Colonic mucosa (tissue), 4 donors: Measurements from ENCODE around the gene ZNF800. TPM values are rescaled to one million over a fixed set of nuclear protein-coding genes. Genes with fewer than 3 reads are reported as not detected.
"Not testable (repeated sequence)": the region's sequence is repeated elsewhere in the genome, so short reads cannot be mapped to it uniquely, and the experiment has no call there.

Experiments used
- DNase-seq: peaks from one replicate; pipeline ENCODE4 v3.0.0-alpha.2; 2020
- H3K27ac ChIP-seq: fragments of 200-600 bp; one replicate; pipeline ENCODE4 v1.8.0; 2021
- H3K27me3 ChIP-seq: fragments of 200-600 bp; one replicate; pipeline ENCODE4 v1.8.0; 2021
- H3K36me3 ChIP-seq: fragments of 200-600 bp; one replicate; pipeline ENCODE4 v1.8.0; 2021
- H3K4me1 ChIP-seq: fragments of 200-600 bp; one replicate; pipeline ENCODE4 v1.8.0; 2021; ENCODE audit warnings: mild to moderate bottlenecking
- H3K4me3 ChIP-seq: fragments of 200-600 bp; one replicate; pipeline ENCODE4 v1.8.0; 2021
- H3K9ac ChIP-seq, 2 donors: one replicate each; pipeline ENCODE4 v1.7.0; 2013; ENCODE audit warnings: control low read depth in 2 of 2, low read depth in 2 of 2, low read length in 2 of 2
- H3K9me3 ChIP-seq: fragments of 200-600 bp; one replicate; pipeline ENCODE4 v1.8.0; 2021
- CTCF ChIP-seq: fragments of 200-600 bp; IDR thresholded peaks from one replicate; pipeline ENCODE4 v1.8.0; 2022; ENCODE audit warnings: antibody characterized with exemption, mild to moderate bottlenecking
- intact Hi-C: fragments of 100-400 bp; cut with DNase I; formaldehyde crosslinking; loops from one replicate; pipeline ENCODE4 v1.14.1; 2022
- total RNA-seq, 2 donors: library from RNA; stranded (reverse); fragmentation: NEBNext Ultra II Directional in 1 of 2; extraction: Animal tissue kit (Norgen Biotek cat#: 25700) in 1 of 2; gene quantifications; one replicate each; pipeline ENCODE4 v1.2.1, GENCODE V29; 2021
- donor health status: healthy.
- donor health status: DM: no; HTN: no; CAD: no.
- donor health status: DM: no; HTN: no; CAD: no.

The ZNF800 gene
- total RNA-seq, 2 donors from 2014 or later, result 27.0 to 32.4 TPM

DNA sequence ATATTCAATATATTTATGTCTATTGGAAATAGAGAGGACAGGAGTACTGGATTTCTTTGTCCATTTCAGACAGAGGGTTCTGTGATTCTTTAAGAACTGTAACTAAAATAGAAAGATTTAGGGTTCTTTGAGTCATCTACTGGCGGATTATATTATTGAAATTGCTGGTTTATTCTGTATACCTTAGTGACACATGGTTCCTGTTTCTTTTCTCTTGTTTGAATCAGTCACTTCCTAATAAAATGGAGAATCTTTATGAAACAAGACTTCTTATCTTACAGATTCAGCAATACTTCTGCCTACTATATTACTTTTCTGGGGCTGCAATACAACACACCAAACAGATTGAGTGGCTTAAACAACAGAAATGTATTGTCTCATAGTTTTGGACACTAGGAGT lies 20.8 kb upstream of the ZNF800 start:
- intact Hi-C loops, result no loop called here
- Histone ChIP-seq H3K4me1 (no peaks in the 10 kb centered on the region), H3K27ac (no peak overlapping the region), H3K36me3 (no peaks in the 10 kb centered on the region), H3K9ac (no peak overlapping the region), H3K27me3 (no peaks in the 10 kb centered on the region), H3K9me3 (no peaks in the 10 kb centered on the region), H3K4me3 (no peak overlapping the region)
- no peak for TF ChIP-seq CTCF
- DNase-seq, result no peak

DNA sequence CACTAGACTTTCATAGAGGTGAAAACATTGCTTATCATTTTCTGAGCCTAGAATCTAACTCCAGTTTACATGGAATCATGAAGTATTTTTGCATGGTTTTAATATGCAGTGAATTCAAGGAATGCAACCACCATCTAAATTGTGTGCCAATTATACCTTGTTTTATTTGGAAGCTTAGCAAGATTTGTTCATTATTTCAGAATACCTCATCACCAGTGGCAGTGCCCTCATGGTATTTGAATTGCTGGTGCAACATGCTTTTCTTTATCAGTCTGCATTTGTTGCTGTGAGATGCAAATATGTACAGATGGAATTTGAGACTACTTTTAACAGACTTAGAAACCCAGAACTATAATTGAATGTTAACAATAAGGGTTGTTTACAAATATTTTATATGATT lies 18.7 kb upstream of the ZNF800 start:
- H3K4me1 ChIP-seq, result no peaks in the 10 kb centered on the region
- intact Hi-C loops, result no loop called here
- DNase-seq, result no peak
- H3K4me3 ChIP-seq, result no peak overlapping the region
- no peaks in the 10 kb centered on the region for H3K27me3 ChIP-seq
- H3K27ac ChIP-seq, result no peak overlapping the region
- TF ChIP-seq CTCF, result no peak
- H3K36me3 ChIP-seq, result no peaks in the 10 kb centered on the region
- H3K9ac ChIP-seq, result no peak overlapping the region
- no peaks in the 10 kb centered on the region for H3K9me3 ChIP-seq

DNA sequence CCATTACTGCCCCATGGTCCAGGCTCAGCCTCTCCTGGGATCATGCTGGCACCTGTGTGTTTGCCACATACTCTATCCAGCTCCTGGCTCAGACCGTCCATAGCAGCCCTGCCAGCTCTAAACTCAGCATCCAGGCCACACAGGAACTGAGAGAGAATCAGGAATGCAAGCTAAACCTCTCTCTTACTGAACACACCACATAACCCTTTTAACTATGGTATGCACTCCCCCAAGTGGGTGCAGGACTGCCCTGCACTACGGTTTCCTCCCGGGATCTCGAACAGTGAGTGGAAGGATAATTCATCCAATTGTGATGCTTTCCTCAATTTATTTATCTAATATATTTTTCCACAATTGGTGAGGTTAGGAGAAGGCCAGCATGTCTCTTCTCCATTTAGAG lies 17.1 kb upstream of the ZNF800 start:
- intact Hi-C loops, result no loop called here
- no peaks in the 10 kb centered on the region for H3K27me3 ChIP-seq
- no peaks in the 10 kb centered on the region for H3K9me3 ChIP-seq
- no peak overlapping the region for H3K4me3 ChIP-seq
- no peak overlapping the region for H3K9ac ChIP-seq
- H3K4me1 ChIP-seq, result no peaks in the 10 kb centered on the region
- TF ChIP-seq CTCF, result no peak
- no peak overlapping the region for H3K27ac ChIP-seq
- DNase-seq, result no peak
- H3K36me3 ChIP-seq, result no peaks in the 10 kb centered on the region

DNA sequence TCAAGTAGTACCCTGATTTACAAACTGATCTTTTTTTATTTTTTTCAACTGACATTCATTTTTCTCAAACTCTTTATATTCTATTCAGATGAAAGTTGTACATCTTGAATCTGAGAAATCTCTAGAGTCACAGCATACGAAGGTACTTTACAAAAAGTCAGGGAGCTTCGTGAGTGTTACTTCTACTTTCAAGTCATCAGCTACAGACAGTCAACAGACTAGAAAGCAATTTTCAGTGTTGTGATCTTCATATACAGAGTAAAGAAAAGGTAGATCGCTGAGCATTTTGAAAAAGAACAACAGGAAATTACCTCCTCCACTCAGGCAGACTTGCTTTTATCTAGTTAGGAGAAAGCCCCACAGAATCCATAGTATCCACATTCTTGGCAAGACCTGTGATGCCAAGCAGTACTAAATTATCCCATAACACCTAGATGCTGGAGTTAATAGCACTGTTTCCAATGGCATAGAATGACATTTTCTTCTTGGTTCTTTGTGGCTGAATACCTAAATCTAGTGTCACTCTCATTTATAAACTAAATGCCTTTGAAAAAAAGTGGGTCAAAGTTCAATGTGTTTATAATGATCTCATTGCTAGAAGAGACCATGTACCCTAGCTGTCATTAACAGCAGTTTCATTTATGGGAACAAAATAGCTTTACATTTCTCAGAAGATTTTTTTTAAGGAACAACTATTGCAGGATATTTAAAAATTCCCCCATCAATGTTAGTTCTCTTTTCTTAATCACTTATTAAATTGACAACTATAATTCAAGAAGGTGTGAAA lies 12.0 kb upstream of the ZNF800 start:
- intact Hi-C loops, result no loop called here
- no peaks in the 10 kb centered on the region for H3K36me3 ChIP-seq
- no peak overlapping the region for H3K27ac ChIP-seq
- H3K27me3 ChIP-seq, result no peaks in the 10 kb centered on the region
- no peak for DNase-seq
- no peaks in the 10 kb centered on the region for H3K9me3 ChIP-seq
- H3K4me3 ChIP-seq, result no peak overlapping the region
- no peak overlapping the region for H3K9ac ChIP-seq
- no peaks in the 10 kb centered on the region for H3K4me1 ChIP-seq
- no peak for TF ChIP-seq CTCF

- intact Hi-C loops, result no loop called here
- no peaks in the 10 kb centered on the region for H3K27me3 ChIP-seq
- no peaks in the 10 kb centered on the region for H3K36me3 ChIP-seq
- H3K9me3 ChIP-seq, result no peaks in the 10 kb centered on the region
- no peak for TF ChIP-seq CTCF
- H3K4me3 ChIP-seq, result no peak overlapping the region
- H3K4me1 ChIP-seq, result no peaks in the 10 kb centered on the region
- H3K9ac ChIP-seq, result no peak overlapping the region
- DNase-seq, result no peak
- H3K27ac ChIP-seq, result no peak overlapping the region
These were observed 3.7 kb upstream of the ZNF800 start for GRCh38 chr7:127396184-127396583.

DNA sequence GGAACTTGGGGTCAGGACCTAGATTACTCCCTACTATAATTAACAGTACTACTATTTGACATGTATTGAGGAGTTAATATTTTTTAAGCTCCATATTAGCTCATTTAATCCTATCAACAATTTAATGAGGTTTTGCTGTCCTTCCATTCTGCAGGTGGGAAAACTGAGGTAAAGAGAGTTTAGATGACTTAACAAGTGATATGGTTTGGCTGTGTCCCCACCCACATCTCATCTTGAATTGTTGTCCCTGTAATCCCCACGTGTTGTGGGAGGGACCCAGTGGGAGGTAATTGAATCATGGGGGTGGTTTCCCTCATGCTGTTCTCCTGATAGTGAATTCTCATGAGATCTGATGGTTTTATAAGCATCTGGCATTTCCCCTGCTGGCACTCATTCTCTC lies 2.6 kb upstream of the ZNF800 start:
- H3K4me3 ChIP-seq, H3K9ac ChIP-seq, H3K36me3 ChIP-seq, intact Hi-C loops, H3K4me1 ChIP-seq, DNase-seq, H3K27me3 ChIP-seq, H3K9me3 ChIP-seq, H3K27ac ChIP-seq: not testable (repeated sequence)
